GM12878 (cell line): ENCODE measurements around the gene PUS10. TPM values are rescaled to one million over a fixed set of nuclear protein-coding genes. Genes with fewer than 3 reads are reported as not detected.

Experiments
- ATF2 ChIP-seq: IDR thresholded peaks from 2 replicates; pipeline ENCODE4 v1.6.1; 2012; ENCODE audit warnings: low read length, inconsistent platforms
- BCL11A ChIP-seq: IDR thresholded peaks from 2 replicates; pipeline ENCODE4 v1.6.1; 2011; ENCODE audit warnings: low read depth, low read length
- CEBPB ChIP-seq, 2 experiments: fragments of 150-350 bp in 1 of 2; IDR thresholded peaks; 2 replicates each; pipeline ENCODE4 v1.6.1; 2012 to 2014; ENCODE audit warnings: low read depth in 2 of 2, low read length in 2 of 2, borderline replicate concordance in 1 of 2, inconsistent platforms in 1 of 2
- CHD2 ChIP-seq: IDR thresholded peaks from 2 replicates; pipeline ENCODE4 v1.6.1; 2011; ENCODE audit warnings: low read depth, low read length, improper control_type of control experiment, borderline replicate concordance
- CREM ChIP-seq: IDR thresholded peaks from 2 replicates; pipeline ENCODE4 v1.6.1; 2014; ENCODE audit warnings: antibody characterized with exemption, low read depth
- IRF4 ChIP-seq: IDR thresholded peaks from 2 replicates; pipeline ENCODE4 v1.6.1; 2011; ENCODE audit warnings: low read depth, low read length
- JUNB ChIP-seq: IDR thresholded peaks from 2 replicates; pipeline ENCODE4 v1.6.1; 2016; ENCODE audit warnings: antibody characterized with exemption, mild to moderate bottlenecking
- MEF2A ChIP-seq: IDR thresholded peaks from 2 replicates; pipeline ENCODE4 v1.6.1; 2011; ENCODE audit warnings: low read depth, mild to moderate bottlenecking, low read length, moderate library complexity; ENCODE audit not compliant: insufficient read depth
- MXI1 ChIP-seq: fragments of 150-350 bp; IDR thresholded peaks from 2 replicates; pipeline ENCODE4 v1.6.1; 2011; ENCODE audit warnings: low read depth, mild to moderate bottlenecking, inconsistent platforms, low read length, improper control_type of control experiment
- NBN ChIP-seq: fragments of 450-650 bp; IDR thresholded peaks from 2 replicates; pipeline ENCODE4 v1.6.1; 2016
- NFIC ChIP-seq: IDR thresholded peaks from 2 replicates; pipeline ENCODE4 v1.6.1; 2012; ENCODE audit warnings: low read depth, mild to moderate bottlenecking, inconsistent platforms, low read length, moderate library complexity
- NR2F1 ChIP-seq: fragments of 450-650 bp; conservative IDR thresholded peaks from 2 replicates; pipeline ENCODE4 v1.6.1; 2017; ENCODE audit warnings: mild to moderate bottlenecking
- PML ChIP-seq: IDR thresholded peaks from 2 replicates; pipeline ENCODE4 v1.6.1; 2012; ENCODE audit warnings: low read length, inconsistent platforms
- SMAD5 ChIP-seq: IDR thresholded peaks from 2 replicates; pipeline ENCODE4 v1.6.1; 2016; ENCODE audit warnings: antibody characterized with exemption, low read depth
- SRF ChIP-seq, 2 experiments: IDR thresholded peaks; 2 replicates each; pipeline ENCODE4 v1.6.1; 2011; ENCODE audit warnings: low read depth in 2 of 2, low read length in 2 of 2, mild to moderate bottlenecking in 1 of 2, moderate library complexity in 1 of 2
- TBL1XR1 ChIP-seq: IDR thresholded peaks from 2 replicates; pipeline ENCODE4 v1.6.1; 2012; ENCODE audit warnings: low read depth, low read length, improper control_type of control experiment
- ZBED1 ChIP-seq: IDR thresholded peaks from 2 replicates; pipeline ENCODE4 v1.6.1; 2016; ENCODE audit warnings: borderline replicate concordance
- ZBTB4 ChIP-seq: fragments of 450-650 bp; formaldehyde crosslinking; IDR thresholded peaks from 2 replicates; pipeline ENCODE4 v1.4.0; 2022; ENCODE audit warnings: mild to moderate bottlenecking, moderate library complexity
- ZBTB40 ChIP-seq: fragments of 450-650 bp; IDR thresholded peaks from 2 replicates; pipeline ENCODE4 v1.6.1; 2016; ENCODE audit warnings: mild to moderate bottlenecking, moderate library complexity, borderline replicate concordance
- ZNF24 ChIP-seq: fragments of 450-650 bp; IDR thresholded peaks from 2 replicates; pipeline ENCODE4 v1.6.1; 2017; ENCODE audit warnings: antibody characterized with exemption, mild to moderate bottlenecking
- polyA plus RNA-seq, 11 experiments: library from polyadenylated mRNA; depleted of rRNA in 4 of 11; unstranded in 6 of 11; stranded (reverse) in 5 of 11; fragments of >200 nt; fragmentation: Nextera tagmentation in 4 of 11; fragmentation: Illumina TruSeq in 1 of 11; extraction: Ambion mirVana in 4 of 11; extraction: Trizol in 1 of 11; gene quantifications; 1 replicate in 1 of 11; 2 replicates in 10 of 11; pipeline versions ENCODE4 v1.2.1 to v1.2.3, GENCODE V29; 2011 to 2016; ENCODE audit warnings: inconsistent platforms in 2 of 11, missing spikeins in 2 of 11, low read depth in 1 of 11
- total RNA-seq, 4 experiments: library from RNA; depleted of rRNA in 3 of 4; stranded (reverse); fragments of >200 nt in 3 of 4; fragmentation: Illumina TruSeq in 1 of 4; extraction: Trizol in 1 of 4; gene quantifications; 2 replicates each; pipeline versions ENCODE4 v1.2.1 to v1.2.3, GENCODE V29; 2013 to 2021

PUS10 gene
- total and polyA plus RNA-seq, 10 of the 15 experiments (the other 5 are each of a cell fraction or from before 2014, with no cell fraction given) = 9.1 to 17.0 (median 13.0) TPM

- TF ChIP-seq ZBED1 (peak; percentile 85; the same call in 1 of the 2 replicates), NFIC (peak; percentile 96), ZBTB4 (CRISPR knock-in tag) (no peak), NBN (peak; percentile 74), TBL1XR1 (peak; percentile 96), SMAD5 (peak; percentile 43; the same call in 1 of the 2 replicates), IRF4 (0 out of 2 replicates have a peak, but pooled peaks have one; percentile 34), BCL11A (peak; percentile 57; the same call in 1 of the 2 replicates), ZNF24 (peak; percentile 50; the same call in 1 of the 2 replicates), MXI1 (peak; percentile 48; the same call in 1 of the 2 replicates), ATF2 (peak; percentile 98), CREM (peak; percentile 72), ZBTB40 (peak; percentile 41; the same call in 1 of the 2 replicates), CEBPB (IDR thresholded peaks at IDR 0.05; ENCODE audit: borderline replicate concordance in 1 of 2, low read depth in 2 of 2, low read length in 2 of 2) (peak in 1 of 2 experiments; percentile 56; a peak in 1 of 4 replicates), CHD2 (peak; percentile 55; the same call in 1 of the 2 replicates), SRF (IDR thresholded peaks at IDR 0.05; ENCODE audit: low read depth in 2 of 2, low read length in 2 of 2) (peak in 1 of 2 experiments; percentile 67; a peak in 1 of 4 replicates), PML (peak; percentile 74), JUNB (peak; percentile 78), NR2F1 (peak; percentile 42), MEF2A (peak; percentile 97)
These were observed 51.3 kb downstream of the PUS10 start (continued) for GRCh38 chr2:60966507-60967405.
